Measurements from ENCODE around the gene ITLN1.
"Not testable (repeated sequence)": the region's sequence is repeated elsewhere in the genome, so short reads cannot be mapped to it uniquely, and the experiment has no call there.

Gene ITLN1

GRCh38 chr1:160911441-160911840 lies 26.5 kb upstream of the ITLN1 start:
- H3K4me3 ChIP-seq (ENCODE audit: low read depth, low read length) = no peak overlapping the region
- TF ChIP-seq CTCF (IDR thresholded peaks at IDR 0.05; ENCODE audit: low read depth, low read length, missing control alignments) = no peak
- DNase-seq (ENCODE audit: low read depth) = no peak
- in situ Hi-C loops (cut with HindIII; ENCODE audit: low sequenced_read_pairs) = no loop called here

GRCh38 chr1:160910170-160910750 lies 25.3 kb upstream of the ITLN1 start:
- no peak overlapping the region for H3K4me3 ChIP-seq (ENCODE audit: low read depth, low read length)
- no peak for DNase-seq (ENCODE audit: low read depth)
- TF ChIP-seq CTCF (IDR thresholded peaks at IDR 0.05; ENCODE audit: low read depth, low read length, missing control alignments) = no peak
- in situ Hi-C loops (cut with HindIII; ENCODE audit: low sequenced_read_pairs) = no loop called here

DNA sequence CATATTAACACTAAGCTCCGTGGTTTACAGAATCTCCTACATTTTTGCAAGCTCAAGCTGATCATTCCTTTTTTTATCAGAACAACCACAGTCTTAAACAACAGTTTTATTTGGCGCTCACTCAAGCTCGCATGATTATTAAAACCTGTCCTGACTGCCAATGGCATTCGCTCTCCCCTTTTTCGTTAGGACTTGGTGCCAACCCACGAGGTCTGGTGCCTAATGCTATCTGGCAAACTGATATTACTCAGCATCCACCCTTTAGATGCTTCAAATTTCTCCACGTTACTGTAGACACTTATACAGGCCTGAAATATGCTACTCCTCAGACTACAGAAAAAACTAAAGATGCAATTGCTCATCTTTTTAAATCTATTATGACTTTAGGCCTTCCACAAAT lies 23.0 kb upstream of the ITLN1 start:
- no peak overlapping the region for H3K4me3 ChIP-seq (ENCODE audit: low read depth, low read length)
- TF ChIP-seq CTCF (IDR thresholded peaks at IDR 0.05; ENCODE audit: low read depth, low read length, missing control alignments) = no peak
- in situ Hi-C loops (cut with HindIII; ENCODE audit: low sequenced_read_pairs) = no loop called here
- DNase-seq (ENCODE audit: low read depth) = peak; percentile 3

DNA sequence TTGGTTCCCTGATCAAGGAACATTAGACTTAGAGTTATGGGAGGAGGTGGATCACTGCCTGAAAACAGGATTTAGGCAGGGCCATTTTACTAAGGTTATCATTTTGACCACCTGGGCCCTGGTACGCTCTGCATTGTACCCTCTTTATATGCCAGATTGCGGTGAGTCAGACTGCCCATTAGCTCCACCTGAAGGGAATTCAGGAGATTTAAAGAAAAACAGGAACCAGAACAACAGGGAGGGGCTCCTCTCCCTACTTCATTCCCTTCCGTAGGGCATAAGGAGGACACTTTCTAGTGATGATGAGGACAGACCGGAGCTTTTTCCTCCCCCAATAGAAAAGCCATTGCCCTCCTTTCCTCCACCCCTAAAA lies 20.6 kb upstream of the ITLN1 start:
- in situ Hi-C loops (cut with HindIII; ENCODE audit: low sequenced_read_pairs) = no loop called here
- no peak for TF ChIP-seq CTCF (IDR thresholded peaks at IDR 0.05; ENCODE audit: low read depth, low read length, missing control alignments)

GRCh38 chr1:160904783-160905616 lies 20.0 kb upstream of the ITLN1 start:
- in situ Hi-C loops (cut with HindIII; ENCODE audit: low sequenced_read_pairs) = no loop called here
- H3K4me3 ChIP-seq (ENCODE audit: low read depth, low read length) = no peak overlapping the region
- no peak for TF ChIP-seq CTCF (IDR thresholded peaks at IDR 0.05; ENCODE audit: low read depth, low read length, missing control alignments)
- DNase-seq (ENCODE audit: low read depth) = no peak

More for the DNA sequence above, 20.6 kb upstream of the ITLN1 start:
- DNase-seq (ENCODE audit: low read depth) = no peak
- H3K4me3 ChIP-seq (ENCODE audit: low read depth, low read length) = no peak overlapping the region

DNA sequence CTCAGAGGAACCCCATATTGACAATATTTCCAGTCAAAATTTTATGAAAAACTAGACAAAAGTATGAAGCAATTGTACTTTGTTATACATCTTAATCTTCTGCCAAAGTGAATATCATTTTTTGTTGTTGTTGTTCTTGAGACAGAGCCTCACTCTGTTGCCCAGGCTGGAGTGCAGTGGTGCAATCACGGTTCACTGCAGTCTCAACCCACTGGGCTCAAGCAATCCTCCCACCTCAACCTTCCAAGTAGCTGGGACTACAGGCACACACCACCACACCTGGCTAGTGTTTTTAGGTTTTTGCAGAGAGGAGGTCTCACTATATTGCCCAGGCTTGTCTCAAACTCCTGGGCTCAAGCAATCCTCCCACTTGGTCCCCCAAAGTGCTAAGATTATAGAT lies 17.3 kb upstream of the ITLN1 start:
- H3K4me3 ChIP-seq (ENCODE audit: low read depth, low read length); in situ Hi-C loops (cut with HindIII; ENCODE audit: low sequenced_read_pairs); DNase-seq (ENCODE audit: low read depth): not testable (repeated sequence)

GRCh38 chr1:160901768-160902167 lies 16.8 kb upstream of the ITLN1 start:
- in situ Hi-C loops (cut with HindIII; ENCODE audit: low sequenced_read_pairs) = no loop called here
- H3K4me3 ChIP-seq (ENCODE audit: low read depth, low read length) = no peak overlapping the region
- DNase-seq (ENCODE audit: low read depth) = no peak
- no peak for TF ChIP-seq CTCF (IDR thresholded peaks at IDR 0.05; ENCODE audit: low read depth, low read length, missing control alignments)

- DNase-seq (ENCODE audit: low read depth); in situ Hi-C loops (cut with HindIII; ENCODE audit: low sequenced_read_pairs); H3K4me3 ChIP-seq (ENCODE audit: low read depth, low read length): not testable (repeated sequence)
These were observed 15.7 kb upstream of the ITLN1 start for GRCh38 chr1:160900683-160901082.

DNA sequence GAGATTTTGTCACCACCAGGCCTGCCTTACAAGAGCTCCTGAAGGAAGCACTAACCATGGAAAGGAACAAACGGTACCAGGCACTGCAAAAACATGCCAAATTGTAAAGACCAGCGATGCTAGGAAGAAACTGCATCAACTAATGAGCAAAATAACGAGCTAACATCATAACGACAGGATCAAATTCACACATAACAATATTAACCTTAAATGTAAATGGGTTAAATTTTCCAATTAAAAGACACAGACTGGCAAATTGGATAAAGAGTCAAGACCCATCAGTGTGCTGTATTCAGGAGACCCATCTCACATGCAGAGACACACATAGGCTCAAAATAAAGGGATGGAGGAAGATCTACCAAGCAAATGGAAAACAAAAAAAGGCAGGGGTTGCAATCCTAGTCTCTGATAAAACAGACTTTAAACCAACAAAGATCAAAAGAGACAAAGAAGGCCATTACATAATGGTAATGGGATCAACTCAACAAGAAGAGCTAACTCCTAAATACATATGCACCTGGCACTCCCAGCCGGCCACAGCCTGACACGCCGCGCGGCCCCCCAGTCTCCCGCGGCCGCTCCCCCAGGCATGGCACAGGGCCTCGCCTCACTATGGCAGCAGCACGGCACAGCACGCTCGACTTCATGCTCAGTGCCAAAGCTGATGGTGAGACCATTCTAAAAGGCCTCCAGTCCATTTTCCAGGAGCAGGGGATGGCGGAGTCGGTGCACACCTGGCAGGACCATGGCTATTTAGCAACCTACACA lies 9.6 kb upstream of the ITLN1 start:
- DNase-seq (ENCODE audit: low read depth); in situ Hi-C loops (cut with HindIII; ENCODE audit: low sequenced_read_pairs); H3K4me3 ChIP-seq (ENCODE audit: low read depth, low read length): not testable (repeated sequence)
